Heart right ventricle (tissue), 16 donors: ENCODE measurements around the gene ECHDC3. TPM values are rescaled to one million over a fixed set of nuclear protein-coding genes. Genes with fewer than 3 reads are reported as not detected.
"Not testable (repeated sequence)": the region's sequence is repeated elsewhere in the genome, so short reads cannot be mapped to it uniquely, and the experiment has no call there.

ENCODE experiments used
- ATAC-seq, 8 donors: fragments of 200-7000 bp; cut with Tn5 transposase; one replicate each; pipeline ENCODE4 v1.9.1; 2020; ENCODE audit warnings: mild to moderate bottlenecking in 8 of 8, moderate library complexity in 8 of 8, moderate number of reproducible peaks in 1 of 8
- DNase-seq, 2 donors: peaks; one replicate each; pipeline ENCODE4 v3.0.0-alpha.2; 2020
- H3K27ac ChIP-seq, 10 donors: fragments of 200-600 bp; sonication (generic) in 2 of 10; one replicate each; pipeline versions ENCODE4 v1.5.0 to v1.8.0; 2020 to 2022; ENCODE audit warnings: mild to moderate bottlenecking in 3 of 10
- H3K27me3 ChIP-seq, 7 donors: fragments of 200-600 bp; one replicate each; pipeline ENCODE4 v1.8.0; 2021 to 2022; ENCODE audit warnings: mild to moderate bottlenecking in 2 of 7
- H3K36me3 ChIP-seq, 9 donors: fragments of 200-600 bp; sonication (generic) in 1 of 9; one replicate each; pipeline versions ENCODE4 v1.5.0 to v1.8.0; 2020 to 2022; ENCODE audit warnings: mild to moderate bottlenecking in 2 of 9
- H3K4me1 ChIP-seq, 9 donors: fragments of 200-600 bp; sonication (generic) in 1 of 9; one replicate each; pipeline versions ENCODE4 v1.5.0 to v1.8.0; 2020 to 2022; ENCODE audit warnings: mild to moderate bottlenecking in 4 of 9
- H3K4me3 ChIP-seq, 10 donors: fragments of 200-600 bp; sonication (generic) in 2 of 10; one replicate each; pipeline versions ENCODE4 v1.5.0 to v1.8.0; 2020 to 2022; ENCODE audit warnings: mild to moderate bottlenecking in 7 of 10, moderate library complexity in 2 of 10
- H3K9me3 ChIP-seq, 11 donors: fragments of 200-600 bp in 10 of 11; sonication (generic) in 2 of 11; one replicate each; pipeline versions ENCODE4 v1.5.0 to v1.8.0; 2013 to 2022; ENCODE audit warnings: mild to moderate bottlenecking in 2 of 11, control low read depth in 1 of 11, moderate library complexity in 1 of 11
- WGBS, 2 donors: extraction: QIAGEN DNeasy Blood & Tissue Kit; methylation state at CpG; one replicate each; pipeline ENCODE4 v1.1.7; 2013; ENCODE audit warnings: inconsistent platforms in 1 of 2; 5-methylcytosine and 5-hydroxymethylcytosine counted together
- intact Hi-C, 10 donors: fragments of 100-400 bp; cut with DNase I; formaldehyde crosslinking; loops; one replicate each; pipeline versions ENCODE4 v1.11.1 to v1.14.2; 2022
- polyA plus RNA-seq, 2 donors: library from polyadenylated mRNA; stranded (reverse); fragments of 200-250 nt; gene quantifications; one replicate each; pipeline ENCODE4 v1.2.3, GENCODE V29; 2013
- total RNA-seq, 10 donors: library from RNA; stranded (reverse); fragmentation: NEBNext Ultra II Directional in 3 of 10; extraction: Animal tissue kit (Norgen Biotek cat#: 25700) in 3 of 10; gene quantifications; one replicate each; pipeline versions ENCODE4 v1.2.1 to v1.2.4, GENCODE V29; 2021 to 2023
- TF ChIP-seq, protein P1 (sequence below), 9 donors: fragments of 200-600 bp; sonication (generic) in 2 of 9; IDR thresholded peaks; one replicate each; pipeline versions ENCODE4 v1.5.0 to v1.8.0; 2021 to 2022; ENCODE audit warnings: antibody characterized with exemption in 9 of 9, mild to moderate bottlenecking in 5 of 9, moderate library complexity in 1 of 9
- donor health status: Arrhythmogenic right ventricular cardiomyopathy.
- donor health status: ischemic (EF 13 %, LVEDD 7.1; RV severe dilation, severe dysfunction).
- donor health status: healthy with polysubstance abuse.
- donor health status: DM: no; HTN: yes; CAD: no.
- donor health status: DM: no; HTN: no; CAD: no.
- donor health status: ischemic (EF 25% LVEDD 6.9; RV normal size, moderate dysfunction).
- donor health status: ischemic (EF 25% LVEDD 5.7; RV mildly dilated, moderate dysfunction).
- donor health status: healthy.
- donor health status: DM: yes; HTN: yes; CAD: no.
- donor health status: Ischemic cardiomyopathy.
- donor health status: ischemic (EF 35%, LVEDD 5.7; RV mildly dilated, moderate dysfunction).
- donor health status: nonischemic (EF 11% LVEDD 7.7; RV severe dilation, severe dysfunction).
- donor health status: DM: yes; HTN: yes; CAD: no.
- donor health status: PGD.
- donor health status: ischemic (EF 29% LVEDD 5.4; RV normal size, mild dysfunction).
- donor health status: nonischemic (EF 23%, LVEDD 6.1; RV moderate dilation, normal function).

The ECHDC3 gene
- total and polyA plus RNA-seq, 12 donors, result 15.0 to 114 (median 57.1) TPM

DNA sequence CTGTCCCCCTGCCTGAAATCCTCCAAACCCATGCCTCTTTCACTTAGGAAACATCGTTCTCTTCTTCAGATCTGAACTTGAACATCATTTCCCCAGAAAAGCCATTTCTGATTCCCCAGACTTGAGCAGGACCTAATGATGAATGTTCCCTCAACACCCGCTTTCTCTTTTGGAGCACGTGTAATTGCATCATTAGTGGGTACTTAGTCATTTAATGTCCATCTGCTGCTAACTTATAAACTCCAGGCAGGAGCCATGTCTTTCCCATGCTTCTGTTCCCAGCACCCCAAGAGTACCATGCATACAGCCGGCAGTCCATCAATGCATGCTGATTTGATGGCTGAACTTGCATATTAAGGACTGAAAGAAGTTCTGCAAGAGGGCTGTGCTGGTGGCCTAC lies 36.5 kb upstream of the ECHDC3 start:
- Histone ChIP-seq H3K4me1 (peaks cover 0 to 23% (median 0%) of the 10 kb centered on the region in 9 donors), H3K4me3 (no peak overlapping the region), H3K27ac (no peak overlapping the region), H3K27me3 (peaks cover 0 to 8% (median 4%) of the 10 kb centered on the region in 7 donors), H3K36me3 (no peaks in the 10 kb centered on the region), H3K9me3 (no peaks in the 10 kb centered on the region)
- WGBS, 2 donors, result 90 to 94% methylated on average over 4 of the region's 4 CpGs
- no peak for ATAC-seq
- TF ChIP-seq, protein P1, sequence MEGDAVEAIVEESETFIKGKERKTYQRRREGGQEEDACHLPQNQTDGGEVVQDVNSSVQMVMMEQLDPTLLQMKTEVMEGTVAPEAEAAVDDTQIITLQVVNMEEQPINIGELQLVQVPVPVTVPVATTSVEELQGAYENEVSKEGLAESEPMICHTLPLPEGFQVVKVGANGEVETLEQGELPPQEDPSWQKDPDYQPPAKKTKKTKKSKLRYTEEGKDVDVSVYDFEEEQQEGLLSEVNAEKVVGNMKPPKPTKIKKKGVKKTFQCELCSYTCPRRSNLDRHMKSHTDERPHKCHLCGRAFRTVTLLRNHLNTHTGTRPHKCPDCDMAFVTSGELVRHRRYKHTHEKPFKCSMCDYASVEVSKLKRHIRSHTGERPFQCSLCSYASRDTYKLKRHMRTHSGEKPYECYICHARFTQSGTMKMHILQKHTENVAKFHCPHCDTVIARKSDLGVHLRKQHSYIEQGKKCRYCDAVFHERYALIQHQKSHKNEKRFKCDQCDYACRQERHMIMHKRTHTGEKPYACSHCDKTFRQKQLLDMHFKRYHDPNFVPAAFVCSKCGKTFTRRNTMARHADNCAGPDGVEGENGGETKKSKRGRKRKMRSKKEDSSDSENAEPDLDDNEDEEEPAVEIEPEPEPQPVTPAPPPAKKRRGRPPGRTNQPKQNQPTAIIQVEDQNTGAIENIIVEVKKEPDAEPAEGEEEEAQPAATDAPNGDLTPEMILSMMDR (IDR thresholded peaks at IDR 0.05), result no peak
- intact Hi-C loops, result no loop called here
- DNase-seq, result no peak

DNA sequence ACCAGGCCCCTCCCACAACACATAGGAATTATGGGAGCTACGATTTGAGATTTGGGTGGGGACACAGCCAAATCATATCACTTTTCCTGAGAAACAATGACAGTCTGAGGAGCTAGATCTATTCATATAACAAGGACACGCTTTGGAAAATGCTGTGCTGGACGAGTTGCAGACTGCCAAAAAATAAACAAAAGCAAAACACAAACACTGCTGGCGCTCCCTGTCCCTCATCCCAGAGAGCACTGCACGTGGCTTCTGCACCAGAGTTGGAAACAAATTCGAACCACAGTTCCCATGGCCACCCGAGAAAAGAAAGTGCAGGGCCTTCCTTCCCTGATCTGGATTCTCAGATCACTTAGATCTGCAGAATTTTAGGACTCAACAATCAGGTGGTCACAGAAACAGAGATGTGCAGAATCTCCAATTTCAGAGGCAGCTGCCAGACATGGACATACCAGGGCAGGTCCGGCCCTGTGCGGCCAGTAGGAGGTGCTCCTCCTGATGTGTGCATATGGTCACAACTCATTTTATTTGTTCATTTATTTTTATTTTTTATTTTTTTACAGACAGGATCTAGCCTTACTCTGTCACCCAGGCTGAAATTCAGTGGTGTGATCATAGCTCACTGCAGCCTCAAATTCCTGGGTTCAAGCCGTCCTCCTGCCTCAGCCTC lies 35.2 kb upstream of the ECHDC3 start:
- no peaks in the 10 kb centered on the region for H3K9me3 ChIP-seq
- peaks cover 0 to 27% (median 0%) of the 10 kb centered on the region in 9 donors for H3K4me1 ChIP-seq
- H3K4me3 ChIP-seq, result no peak overlapping the region
- intact Hi-C loops, result no loop called here
- no peak overlapping the region for H3K27ac ChIP-seq
- H3K27me3 ChIP-seq, result peaks cover 0 to 8% (median 4%) of the 10 kb centered on the region in 7 donors
- H3K36me3 ChIP-seq, result no peaks in the 10 kb centered on the region
- 69 to 79% methylated on average over 10 of the region's 10 CpGs for WGBS, 2 donors
- ATAC-seq, result no peak
- no peak for DNase-seq
- TF ChIP-seq, protein P1 (IDR thresholded peaks at IDR 0.05), result no peak

DNA sequence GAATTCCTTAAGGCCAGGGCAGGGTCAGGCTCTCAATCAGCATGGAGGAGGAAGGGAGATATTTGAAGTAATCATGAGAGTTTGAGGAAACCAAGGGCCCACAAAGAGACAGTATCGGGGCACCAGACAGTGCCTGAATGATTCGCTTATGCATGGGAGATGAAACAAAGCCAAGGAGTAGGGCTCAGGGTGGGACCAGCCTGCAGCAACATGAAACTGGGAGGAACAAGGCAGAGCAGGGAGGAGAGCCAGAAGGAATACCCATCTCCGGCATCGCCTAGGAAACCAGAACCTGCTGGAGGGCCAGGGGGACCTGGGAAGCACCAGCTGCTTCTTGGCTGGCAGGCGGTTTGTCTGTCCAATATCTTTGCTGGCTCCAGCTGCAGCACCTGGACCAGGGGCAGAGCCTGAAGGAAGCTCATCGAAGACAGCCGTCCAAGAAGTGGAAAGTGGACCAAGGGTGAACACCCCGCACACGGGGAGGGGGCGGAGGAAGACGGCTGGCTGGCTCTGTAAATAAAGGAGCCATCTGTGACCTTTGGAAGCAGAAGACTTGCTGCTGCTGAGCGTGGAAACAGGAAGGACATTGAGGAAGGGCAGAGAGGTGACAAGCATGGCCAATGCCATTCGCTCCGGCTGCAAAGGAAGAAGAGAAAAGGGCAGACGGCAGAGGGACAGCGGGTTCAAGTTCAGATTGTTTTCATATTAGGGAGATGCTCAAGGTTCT lies 34.4 kb upstream of the ECHDC3 start:
- peaks cover 0 to 28% (median 0%) of the 10 kb centered on the region in 9 donors for H3K4me1 ChIP-seq

DNA sequence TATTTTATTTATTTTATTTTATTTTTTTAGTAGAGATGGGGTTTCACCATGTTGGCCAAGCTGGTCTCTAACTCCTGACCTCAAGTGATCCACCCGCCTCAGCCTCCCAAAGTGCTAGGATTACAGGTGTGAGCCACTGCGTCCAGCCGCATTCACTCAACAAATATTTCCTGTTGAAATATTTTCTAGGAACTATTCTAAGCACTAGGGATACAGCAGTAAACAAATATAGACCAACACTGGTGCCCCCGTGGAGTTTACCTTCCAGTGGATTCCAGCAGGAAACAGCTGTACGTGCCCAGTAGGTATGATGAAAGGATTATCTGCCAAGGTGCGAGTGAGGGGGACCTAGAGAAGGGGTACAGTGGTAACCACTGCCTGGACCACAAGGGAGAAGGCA lies 33.4 kb upstream of the ECHDC3 start:
- DNase-seq, H3K27ac ChIP-seq, H3K36me3 ChIP-seq, H3K9me3 ChIP-seq, intact Hi-C loops, H3K4me3 ChIP-seq, ATAC-seq: not testable (repeated sequence)
- 86 to 87% methylated on average over 6 of the region's 6 CpGs for WGBS, 2 donors
- peaks cover 0 to 38% (median 0%) of the 10 kb centered on the region in 9 donors for H3K4me1 ChIP-seq
- peaks cover 0 to 12% (median 4%) of the 10 kb centered on the region in 7 donors for H3K27me3 ChIP-seq

More for the DNA sequence above, 34.4 kb upstream of the ECHDC3 start:
- Histone ChIP-seq H3K36me3 (no peaks in the 10 kb centered on the region), H3K27ac (no peak overlapping the region), H3K4me3 (no peak overlapping the region), H3K9me3 (no peaks in the 10 kb centered on the region), H3K27me3 (peaks cover 0 to 8% (median 4%) of the 10 kb centered on the region in 7 donors)
- ATAC-seq, result peak in 1 of 8 donors; percentile 7
- TF ChIP-seq, protein P1 (IDR thresholded peaks at IDR 0.05), result no peak
- no peak for DNase-seq
- WGBS, 2 donors, result 67 to 78% methylated on average over 16 of the region's 16 CpGs
- intact Hi-C loops, result no loop called here
